Measurements from ENCODE around the gene CCDC188.

Gene CCDC188

DNA sequence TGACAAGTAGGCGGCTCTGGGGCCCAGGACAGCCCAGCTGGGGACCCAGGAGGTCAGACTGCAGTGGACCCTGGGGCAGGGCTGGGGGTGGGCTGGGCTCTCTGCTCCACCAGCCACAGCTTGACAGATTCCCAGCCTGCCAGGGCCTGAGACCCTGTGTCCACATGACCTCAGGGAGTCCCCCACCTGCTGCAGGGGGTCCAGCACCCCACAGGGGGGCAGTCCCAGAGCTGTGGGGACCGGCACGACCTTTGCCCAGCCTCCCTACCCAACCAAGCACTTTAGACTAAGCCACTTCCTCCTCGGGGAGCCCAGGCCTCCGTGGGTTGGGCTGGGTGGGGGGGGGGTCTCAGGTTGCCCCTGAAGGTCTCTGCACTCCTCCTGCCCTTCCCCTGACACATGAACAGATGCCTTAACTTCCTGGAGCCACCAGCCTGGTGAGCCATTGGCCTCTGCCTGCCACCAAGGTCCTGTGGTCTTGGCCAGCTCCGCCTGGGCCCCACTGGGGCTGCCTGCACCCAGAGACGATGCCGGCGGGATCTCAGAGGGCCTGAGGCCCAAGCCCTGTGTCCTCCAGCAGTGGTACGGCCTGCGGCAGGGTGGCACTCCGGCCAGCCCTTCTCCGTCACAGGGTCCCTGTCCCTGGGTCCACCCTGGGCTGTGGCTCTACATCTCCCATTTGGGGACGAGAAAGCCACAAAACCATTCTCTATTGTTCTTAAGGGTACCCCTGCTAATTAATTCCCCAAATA, 3.4 kb downstream of the CCDC188 start:
- DNase-seq (ENCODE audit: low read depth) = no peak

GRCh38 chr22:20146777-20147176, 4.1 kb downstream of the CCDC188 start:
- no peak for DNase-seq (ENCODE audit: low read depth)

DNA sequence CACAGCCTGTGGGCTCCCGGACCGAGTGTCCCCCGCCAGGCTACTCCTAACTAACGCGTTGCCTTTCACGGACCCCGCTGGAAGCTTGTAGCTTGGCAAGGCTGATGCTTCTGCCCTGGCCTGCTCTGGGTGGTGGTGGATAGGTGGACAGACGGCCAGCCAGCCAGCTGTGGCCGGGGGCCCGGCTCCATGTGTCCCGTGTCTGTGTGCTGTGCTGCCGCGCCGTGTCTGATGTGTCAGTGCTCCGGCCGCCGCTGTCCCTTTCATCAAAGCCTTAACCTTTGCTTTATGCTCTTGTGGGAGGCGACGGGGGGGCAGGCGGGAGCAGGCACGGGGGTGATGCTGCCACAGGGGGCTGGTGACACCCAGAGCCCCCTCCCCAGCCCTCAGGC, 5.0 kb downstream of the CCDC188 start:
- DNase-seq (ENCODE audit: low read depth) = no peak

DNA sequence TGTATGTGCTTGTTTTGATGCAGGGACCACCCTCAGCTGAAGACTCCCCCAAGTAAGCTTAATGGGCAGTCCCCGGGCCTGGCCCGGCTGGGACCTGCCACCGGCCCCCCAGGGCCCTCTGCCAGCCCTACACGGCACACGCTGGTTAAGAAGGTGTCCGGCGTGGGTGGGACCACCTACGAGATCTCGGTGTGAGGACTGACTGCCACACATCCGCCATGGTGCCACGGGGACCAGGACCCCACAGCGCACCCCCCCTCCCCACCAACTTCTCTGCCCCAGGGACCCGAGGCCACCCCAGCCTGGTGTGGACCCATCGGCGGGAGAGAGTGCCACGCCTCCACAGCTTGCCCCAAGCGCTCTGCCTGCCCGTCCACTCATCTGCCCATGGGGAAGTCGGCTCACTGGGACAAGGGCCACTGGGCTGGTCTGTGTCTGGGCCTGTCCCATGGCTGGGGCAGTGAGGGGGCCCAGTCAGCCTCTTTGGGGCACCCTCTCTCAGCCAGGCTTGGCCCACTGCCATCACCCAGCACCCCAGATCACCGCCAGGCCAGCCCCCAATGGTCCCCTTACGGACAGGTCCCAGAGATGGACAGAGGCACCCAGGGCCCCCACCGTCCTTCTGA, 5.5 kb downstream of the CCDC188 start:
- DNase-seq (ENCODE audit: low read depth) = no peak

DNA sequence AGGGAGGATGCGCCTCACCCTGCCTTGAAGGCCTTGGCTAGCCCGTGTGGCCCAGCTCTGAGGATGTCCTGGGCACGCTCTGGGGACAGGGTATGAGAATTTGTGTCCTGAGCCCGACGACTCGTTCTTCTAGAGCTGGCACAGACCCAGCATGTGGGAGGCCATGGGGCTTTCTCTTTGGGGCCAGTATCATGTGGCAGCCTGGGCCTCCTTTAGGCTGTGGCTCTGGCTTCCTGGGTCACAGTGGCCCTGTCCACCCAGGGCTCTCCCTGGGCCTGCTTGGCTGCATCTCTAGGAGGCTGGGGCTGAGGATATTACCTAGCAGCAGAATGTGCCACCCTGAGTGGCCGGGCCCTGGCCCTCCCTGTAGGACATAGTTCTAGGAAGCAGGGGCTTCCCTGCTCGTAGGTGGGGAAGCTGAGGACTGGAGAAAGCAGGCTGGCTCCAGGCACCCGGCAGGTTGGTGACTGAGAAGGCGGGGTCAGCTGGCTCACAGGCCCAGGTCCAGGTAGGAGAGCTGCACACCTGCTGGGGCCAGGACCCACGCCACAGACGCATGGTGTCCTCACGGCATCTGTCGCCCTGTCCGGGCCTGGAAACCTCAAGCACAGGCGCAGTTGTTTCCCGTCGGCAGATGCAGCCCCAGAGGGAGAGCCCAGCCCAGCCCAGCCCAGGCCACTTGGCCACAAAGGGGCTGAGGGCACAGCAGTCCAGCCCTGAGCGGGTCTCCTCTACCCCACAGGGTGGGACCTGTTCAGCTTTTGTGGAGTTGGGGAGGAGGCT, 6.8 kb downstream of the CCDC188 start:
- DNase-seq (ENCODE audit: low read depth) = no peak

GRCh38 chr22:20142711-20143621, 7.9 kb downstream of the CCDC188 start:
- DNase-seq (ENCODE audit: low read depth) = no peak

GRCh38 chr22:20141186-20142077, 9.4 kb downstream of the CCDC188 start:
- DNase-seq (ENCODE audit: low read depth) = no peak

- DNase-seq (ENCODE audit: low read depth) = no peak
Measured at GRCh38 chr22:20140521-20140964, 10.3 kb downstream of the CCDC188 start.

- DNase-seq (ENCODE audit: low read depth) = no peak
Measured at GRCh38 chr22:20140107-20140445, 10.8 kb downstream of the CCDC188 start.

GRCh38 chr22:20139391-20140106, 11.3 kb downstream of the CCDC188 start:
- DNase-seq (ENCODE audit: low read depth) = no peak

DNA sequence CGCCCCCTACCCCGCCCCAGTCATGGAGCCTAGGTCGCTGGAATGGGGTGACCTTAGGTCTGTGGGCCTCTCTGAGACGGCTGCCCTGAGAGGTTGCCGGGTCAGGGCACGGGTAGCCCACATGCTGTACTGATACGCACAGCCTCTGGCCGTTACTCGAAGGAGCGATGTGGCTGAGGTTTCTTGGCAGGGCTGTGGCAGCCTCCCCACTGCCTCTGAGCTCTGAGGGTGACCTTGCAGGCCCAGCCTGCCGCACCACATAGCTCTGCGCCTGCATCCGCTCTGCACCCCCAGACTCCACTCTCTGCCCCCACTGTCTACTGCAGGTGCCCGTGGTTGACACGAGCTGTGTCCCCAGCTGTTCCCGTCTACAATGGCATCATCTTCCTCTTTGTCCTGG, 12.0 kb downstream of the CCDC188 start:
- DNase-seq (ENCODE audit: low read depth) = no peak

GRCh38 chr22:20138417-20138738, 12.5 kb downstream of the CCDC188 start:
- DNase-seq (ENCODE audit: low read depth) = no peak

- DNase-seq (ENCODE audit: low read depth) = no peak
Measured at GRCh38 chr22:20137671-20138416, 13.0 kb downstream of the CCDC188 start.

- no peak for DNase-seq (ENCODE audit: low read depth)
Measured at GRCh38 chr22:20137113-20137512, 13.7 kb downstream of the CCDC188 start.

DNA sequence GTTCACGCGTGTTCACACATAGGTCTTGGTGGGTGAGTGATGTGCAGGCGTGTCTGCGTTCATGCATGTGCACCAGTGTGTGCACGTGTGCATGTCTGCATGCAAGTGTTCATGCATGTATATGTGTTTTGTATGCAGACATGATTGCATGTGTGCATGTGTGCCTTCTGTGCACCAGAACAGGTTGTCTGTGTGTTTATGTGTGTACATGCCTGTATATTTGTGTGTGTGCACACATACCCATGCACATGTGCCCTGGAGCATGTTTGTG, 14.3 kb downstream of the CCDC188 start:
- no peak for DNase-seq (ENCODE audit: low read depth)

DNA sequence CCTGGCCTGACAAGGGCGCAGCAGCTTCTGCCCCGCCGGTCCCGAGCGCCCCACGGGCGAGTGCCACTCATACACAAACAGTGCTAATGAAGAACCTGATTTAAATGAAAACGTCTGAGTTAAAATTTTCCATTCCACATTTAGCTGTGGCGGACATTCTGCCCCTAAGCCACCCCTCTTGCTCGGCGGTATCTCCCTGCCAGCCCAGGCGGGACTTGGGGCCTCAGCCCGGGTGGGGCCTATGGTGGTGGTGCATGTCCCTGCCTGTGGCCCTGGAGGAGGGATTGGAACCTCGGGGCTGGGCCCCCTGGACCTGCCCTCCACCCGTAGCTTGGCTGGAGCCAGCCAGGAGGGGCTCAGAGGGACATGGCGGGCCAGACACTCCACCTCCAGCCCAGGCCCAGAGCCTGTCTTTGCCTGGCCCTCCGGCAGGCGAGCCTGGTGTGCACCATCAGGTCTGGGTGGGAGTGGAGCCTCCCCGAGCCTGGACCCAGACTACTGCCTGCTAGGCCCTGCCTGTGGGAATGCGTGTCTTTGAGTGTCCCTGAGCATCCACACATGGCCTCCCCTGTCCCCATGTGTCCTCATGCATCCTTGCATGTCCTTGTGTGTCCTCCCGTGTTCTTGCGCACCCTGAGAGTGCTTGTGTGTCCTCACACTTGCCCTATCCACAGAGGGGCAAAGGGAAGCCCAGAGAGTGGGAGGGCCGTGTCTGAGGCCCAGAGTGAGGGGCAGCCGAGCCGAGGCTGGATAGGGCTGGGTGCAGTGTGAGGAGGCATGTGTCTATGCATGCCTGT, 14.9 kb downstream of the CCDC188 start:
- no peak for DNase-seq (ENCODE audit: low read depth)

DNA sequence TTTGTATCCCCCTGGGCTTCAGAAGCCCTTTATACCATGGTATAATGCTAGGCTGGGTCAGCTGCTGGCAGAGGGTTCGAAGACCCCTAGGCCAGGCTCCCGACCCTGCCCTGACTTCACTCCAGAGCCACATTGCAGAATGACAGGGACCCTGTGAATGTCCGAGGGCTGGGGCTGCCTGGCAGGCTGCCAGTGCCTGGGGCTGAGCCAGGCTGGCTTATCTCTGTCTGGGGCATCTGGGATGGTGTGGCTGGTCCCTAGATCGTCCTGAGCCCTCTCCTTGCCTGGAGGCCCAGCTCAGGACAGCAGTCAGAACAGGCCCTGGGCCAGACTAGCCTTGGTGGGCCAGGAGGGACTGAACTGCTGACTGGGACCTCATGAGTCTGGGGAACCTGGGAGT, 15.6 kb downstream of the CCDC188 start:
- no peak for DNase-seq (ENCODE audit: low read depth)

DNA sequence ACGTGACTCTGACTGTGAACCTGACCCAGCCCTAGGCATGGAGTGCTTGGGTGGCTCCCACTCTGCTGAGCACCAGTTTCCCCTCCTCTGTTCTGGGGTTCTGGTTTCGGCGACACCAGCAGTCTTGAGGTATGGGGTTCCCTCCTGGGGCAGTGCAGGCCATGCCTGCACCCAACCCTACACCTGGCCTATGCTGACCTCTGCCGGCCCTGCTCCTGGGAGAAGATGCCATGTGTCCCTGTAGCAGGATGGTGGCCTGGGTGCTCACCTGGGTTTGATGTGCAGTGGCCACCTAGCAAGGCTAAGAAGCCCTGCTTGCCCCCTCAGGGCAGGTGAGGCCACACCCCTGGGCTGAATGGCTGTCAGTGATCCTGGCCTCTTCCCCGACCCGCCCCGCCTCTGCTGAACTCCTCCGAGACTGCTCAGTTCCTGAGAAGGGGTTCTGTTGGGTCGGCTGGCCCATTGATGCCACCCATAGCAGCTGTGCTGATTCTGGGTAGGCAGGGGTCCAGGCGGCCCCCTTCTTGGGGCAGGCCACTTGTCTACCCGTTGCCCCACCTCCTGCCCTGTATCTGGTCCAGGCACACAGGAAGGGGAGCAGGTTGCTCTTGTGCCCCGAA, 16.8 kb downstream of the CCDC188 start:
- DNase-seq (ENCODE audit: low read depth) = no peak

All from T-helper 22 cell (primary cell).